HG02981 (cell line): Measurements from ENCODE around the gene EDA.

Source experiments
- ATAC-seq: cut with Tn5 transposase; IDR thresholded peaks from one replicate; pipeline ENCODE4 v1.9.1; 2021; ENCODE audit warnings: mild to moderate bottlenecking, moderate library complexity; ENCODE audit not compliant: unreplicated experiment

Gene EDA

DNA sequence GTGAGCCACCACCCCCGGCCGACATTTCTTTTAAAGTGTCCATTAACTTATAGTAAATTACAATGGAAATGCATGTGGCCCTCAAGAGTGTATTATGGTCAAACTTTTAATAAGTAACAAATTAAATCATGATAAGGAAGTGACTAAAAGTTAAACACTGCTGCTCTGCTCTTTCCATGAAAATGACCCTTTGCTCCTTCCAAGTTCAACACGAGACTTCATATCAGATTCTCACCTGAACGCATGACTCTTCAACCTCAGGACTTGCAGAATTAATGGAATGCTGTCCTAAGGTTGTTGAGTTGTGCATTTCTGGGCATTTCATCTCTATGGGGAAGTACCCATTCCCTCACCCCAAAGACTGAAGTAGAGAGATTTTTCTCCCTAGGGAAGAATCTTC lies 406.7 kb downstream of the EDA start:
- no peak for ATAC-seq

GRCh38 chrX:70025464-70025863 lies 409.6 kb downstream of the EDA start:
- no peak for ATAC-seq

GRCh38 chrX:70026112-70026850 lies 410.4 kb downstream of the EDA start:
- ATAC-seq, result no peak

GRCh38 chrX:70026851-70027200 lies 410.9 kb downstream of the EDA start:
- no peak for ATAC-seq

DNA sequence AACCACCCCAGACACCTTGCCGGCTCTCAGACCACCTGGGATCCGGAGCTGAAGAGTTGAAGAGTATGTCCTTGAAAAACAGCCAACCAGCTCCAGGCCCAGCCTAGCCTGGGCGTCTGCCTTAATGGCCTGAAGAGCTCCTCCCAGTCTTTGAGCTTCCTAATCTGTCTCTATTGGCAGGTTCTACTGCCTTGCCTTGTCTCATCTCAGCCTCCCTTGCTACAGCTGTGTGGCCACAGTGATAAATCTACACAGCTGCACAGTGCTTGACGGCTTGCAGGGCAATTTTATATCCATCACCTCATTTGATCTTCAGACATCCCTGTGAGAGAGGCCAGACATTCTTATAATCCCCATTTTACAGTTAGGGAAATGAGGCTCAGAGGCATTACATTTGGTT lies 413.9 kb downstream of the EDA start:
- no peak for ATAC-seq

GRCh38 chrX:70030301-70030767 lies 414.4 kb downstream of the EDA start:
- ATAC-seq, result peak; percentile 70

DNA sequence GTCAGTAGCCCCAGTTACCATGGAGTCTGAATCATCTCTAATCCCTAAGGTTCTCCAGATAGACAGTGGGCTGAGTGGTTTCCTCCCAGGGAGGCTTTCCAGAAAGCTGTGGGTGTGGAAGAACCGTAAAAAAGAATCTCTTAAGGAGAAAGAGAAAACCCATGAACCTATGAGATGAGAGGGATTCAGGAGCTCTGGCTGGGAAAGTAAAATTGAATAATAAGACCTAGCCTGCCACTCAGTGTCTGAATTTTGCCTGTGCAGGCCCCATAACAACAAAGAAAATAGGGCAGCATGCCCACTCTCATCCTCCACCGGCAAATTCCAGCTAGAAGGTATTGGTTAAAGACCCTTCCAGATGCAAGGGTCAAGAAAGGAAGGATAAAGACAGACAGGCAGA lies 416.9 kb downstream of the EDA start:
- ATAC-seq, result no peak

DNA sequence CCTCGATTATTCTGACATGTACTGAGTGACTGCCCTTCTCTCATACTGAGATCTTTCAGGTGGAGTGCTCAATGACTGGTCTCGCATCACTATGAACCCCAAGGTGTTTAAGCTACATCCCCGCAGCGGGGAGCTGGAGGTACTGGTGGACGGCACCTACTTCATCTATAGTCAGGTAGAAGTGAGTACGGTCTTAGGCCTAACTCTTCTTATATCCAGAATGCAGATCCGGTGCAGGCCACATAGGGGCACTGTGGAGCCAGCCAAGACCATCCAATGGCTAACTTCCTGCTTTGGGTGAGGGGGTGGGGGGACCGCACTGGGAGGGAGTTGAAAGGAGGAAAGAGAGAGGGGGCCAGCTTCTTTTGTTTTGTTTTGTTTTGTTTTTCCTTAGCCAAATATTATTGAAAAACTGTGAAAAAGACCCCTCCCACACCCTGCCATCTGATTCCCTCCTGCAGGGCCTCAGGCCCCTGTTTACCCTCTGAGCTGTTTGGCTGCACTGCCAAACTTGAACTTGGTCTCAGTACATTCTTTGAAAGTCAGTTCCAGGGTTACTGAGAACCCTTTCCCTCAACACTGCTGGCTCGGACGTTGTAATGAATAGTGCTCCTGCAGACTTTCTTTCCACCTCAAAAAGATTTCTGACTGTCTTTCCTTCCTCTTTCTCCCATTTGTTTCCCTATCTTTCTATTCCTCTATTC lies 417.6 kb downstream of the EDA start:
- ATAC-seq, result peak; percentile 78

GRCh38 chrX:70034646-70035045 lies 418.7 kb downstream of the EDA start:
- no peak for ATAC-seq

- ATAC-seq, result no peak
Observed at GRCh38 chrX:70038515-70038914, 422.6 kb downstream of the EDA start.

DNA sequence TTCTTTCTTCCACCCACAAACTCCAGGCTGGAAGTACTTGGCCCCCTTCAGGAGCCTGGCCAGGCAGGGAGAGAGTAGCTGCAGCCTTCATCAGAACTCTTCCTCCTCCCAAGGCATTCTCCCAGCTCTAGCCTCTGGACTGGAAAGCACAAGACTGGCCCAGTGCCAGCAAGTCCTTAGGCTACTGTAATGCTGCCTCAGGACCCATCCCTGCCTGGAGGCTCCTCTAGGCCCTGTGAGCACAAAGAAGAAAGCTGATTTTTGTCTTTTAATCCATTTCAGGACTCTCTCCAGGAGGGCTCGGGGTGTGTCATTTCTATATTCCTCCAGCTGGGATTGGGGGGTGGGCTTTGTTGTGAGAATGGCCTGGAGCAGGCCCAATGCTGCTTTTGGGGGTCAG lies 423.0 kb downstream of the EDA start:
- no peak for ATAC-seq

DNA sequence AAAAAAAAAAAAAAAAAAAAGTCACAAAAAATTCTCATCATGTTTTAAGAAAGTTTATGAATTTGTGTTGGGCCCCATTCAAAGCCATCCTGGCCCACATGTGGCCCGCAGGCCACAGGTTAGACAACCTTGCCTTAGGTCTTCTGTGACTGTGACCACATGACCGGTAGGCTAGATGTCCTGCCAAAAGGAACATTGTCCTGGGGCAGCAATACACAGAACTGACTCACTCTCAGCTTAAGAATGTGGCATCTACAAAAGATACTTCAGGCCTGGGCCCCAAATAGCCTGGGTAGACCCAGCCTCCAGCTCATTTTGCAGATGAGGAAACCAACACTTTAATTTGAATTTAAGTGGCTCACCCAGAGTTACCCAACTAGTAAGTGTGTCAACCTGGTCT lies 423.8 kb downstream of the EDA start:
- ATAC-seq, result no peak

GRCh38 chrX:70041993-70042392 lies 426.1 kb downstream of the EDA start:
- no peak for ATAC-seq

DNA sequence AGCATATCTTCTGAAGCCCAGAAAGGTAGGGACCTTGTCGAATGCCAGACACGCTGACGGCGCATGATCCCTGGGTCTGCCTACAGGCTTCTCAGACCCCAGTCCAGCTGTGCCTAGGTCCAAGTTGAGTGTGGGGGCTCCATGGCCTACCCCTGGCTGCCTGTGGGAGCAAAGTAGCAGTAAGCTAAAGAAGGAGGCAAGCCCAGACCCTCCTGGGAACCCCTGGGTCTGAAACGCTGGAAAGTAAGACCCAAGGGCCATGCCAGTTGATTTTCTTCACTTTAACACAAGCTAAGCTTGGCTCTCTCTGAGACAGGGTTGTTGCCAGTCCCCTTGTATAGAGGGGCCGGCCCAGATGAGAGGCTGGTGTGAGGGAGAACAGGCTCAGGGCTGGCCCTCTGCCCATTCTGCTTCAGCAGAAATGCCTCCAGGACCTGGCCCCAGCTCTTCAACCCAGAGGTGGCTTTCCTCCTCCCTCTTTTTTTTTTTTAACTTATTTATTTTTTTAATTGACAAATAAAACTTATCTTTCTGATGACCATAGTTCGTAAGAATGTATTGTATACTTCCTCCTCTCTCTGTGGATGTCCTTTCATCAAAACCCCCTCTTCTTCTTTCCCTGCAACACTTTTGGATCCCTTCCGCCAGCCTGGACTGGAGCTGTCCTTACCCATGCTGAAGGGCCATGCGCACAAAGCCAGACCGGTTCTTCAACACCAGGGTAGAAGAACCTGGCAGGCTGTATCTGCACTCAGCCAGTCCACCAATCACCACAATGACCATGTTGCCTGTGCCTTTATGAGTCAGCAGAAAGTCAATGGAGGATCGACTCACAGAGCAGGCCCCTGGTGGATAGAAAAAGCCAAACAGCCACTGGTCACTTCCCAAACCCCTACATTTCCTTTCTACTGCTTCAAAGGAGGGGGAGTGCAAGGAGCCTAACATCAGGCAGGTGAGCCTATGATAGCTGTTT lies 426.8 kb downstream of the EDA start:
- no peak for ATAC-seq

- no peak for ATAC-seq
Observed at GRCh38 chrX:70043685-70044084, 427.8 kb downstream of the EDA start.

DNA sequence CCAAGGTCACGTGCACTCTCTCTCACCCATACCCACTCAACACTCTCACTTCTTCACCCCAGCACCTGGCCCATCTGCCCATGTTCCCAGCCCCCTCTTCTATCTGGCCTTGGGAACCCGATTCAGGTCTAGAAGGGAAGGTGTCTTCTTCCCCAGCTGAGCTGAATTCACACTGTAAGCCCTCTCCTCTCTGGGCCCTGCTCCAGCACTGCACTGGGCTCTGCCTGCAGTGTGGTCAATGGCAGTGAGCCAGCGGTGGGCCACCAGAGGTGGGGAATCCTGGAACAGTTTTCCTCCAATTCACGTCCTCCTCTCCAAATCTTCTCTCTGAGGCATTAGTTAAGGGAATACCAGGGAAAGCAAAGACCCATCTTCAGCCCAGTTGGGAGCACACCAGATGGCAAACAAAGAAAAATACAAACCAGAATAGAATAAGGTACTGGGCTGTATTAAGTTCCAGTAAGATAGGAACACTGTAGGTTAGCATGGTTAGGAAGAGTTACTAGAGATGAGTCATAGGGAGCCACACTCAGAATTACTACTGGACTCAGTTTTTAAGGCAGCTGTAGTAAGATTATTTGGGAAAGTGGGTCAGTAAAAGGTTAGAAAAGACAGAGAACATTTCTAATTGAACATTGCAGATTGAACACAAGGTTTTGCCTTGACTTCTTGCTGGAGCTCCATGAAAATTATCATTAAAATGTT lies 428.8 kb downstream of the EDA start:
- ATAC-seq, result no peak

GRCh38 chrX:70046978-70047377 lies 431.1 kb downstream of the EDA start:
- no peak for ATAC-seq

- no peak for ATAC-seq
Observed at GRCh38 chrX:70049406-70049805, 433.5 kb downstream of the EDA start.

- no peak for ATAC-seq
Observed at GRCh38 chrX:70049925-70050324, 434.0 kb downstream of the EDA start, which contains the start of gene AWAT2. Gene AWAT2 (minus strand): TSS chrX:70049938. CDS start chrX:70049932, 6 bp downstream.

DNA sequence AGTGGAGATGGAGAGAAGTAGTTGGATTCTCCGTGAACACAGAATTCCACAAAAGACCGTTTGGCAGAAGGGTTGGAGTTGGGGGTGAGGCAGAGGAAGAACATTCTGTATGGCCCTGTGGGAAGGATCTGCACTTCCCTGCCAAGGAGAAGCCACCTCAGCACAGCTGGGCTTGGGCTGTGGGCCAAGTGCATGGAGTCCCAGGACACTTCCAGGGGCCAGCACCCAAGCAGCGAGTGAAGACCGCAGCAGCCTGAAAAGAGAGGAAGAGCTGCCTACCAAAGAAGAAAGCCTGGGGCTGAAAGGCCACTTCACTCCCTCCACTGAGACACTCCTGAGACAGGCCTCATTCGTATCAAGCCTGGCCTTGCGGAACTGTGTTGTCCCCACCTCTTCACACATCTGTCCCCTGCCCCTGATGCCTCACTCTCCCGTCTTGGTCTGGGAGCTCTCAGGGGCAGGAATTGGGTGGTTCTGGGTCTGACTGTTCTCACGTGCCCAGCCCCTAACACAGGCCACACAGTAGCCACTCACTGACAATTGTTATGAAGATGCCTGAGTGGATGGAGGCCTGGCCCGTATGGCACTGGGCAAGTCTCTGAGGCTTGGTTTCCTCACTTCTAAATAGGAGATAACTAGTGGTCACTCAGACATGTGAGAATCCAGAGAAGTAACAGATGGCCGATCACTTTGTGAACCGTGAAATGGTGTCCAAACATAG lies 437.1 kb downstream of the EDA start:
- ATAC-seq, result no peak
